ENCODE measurements around the gene KARS1.

Gene KARS1

DNA sequence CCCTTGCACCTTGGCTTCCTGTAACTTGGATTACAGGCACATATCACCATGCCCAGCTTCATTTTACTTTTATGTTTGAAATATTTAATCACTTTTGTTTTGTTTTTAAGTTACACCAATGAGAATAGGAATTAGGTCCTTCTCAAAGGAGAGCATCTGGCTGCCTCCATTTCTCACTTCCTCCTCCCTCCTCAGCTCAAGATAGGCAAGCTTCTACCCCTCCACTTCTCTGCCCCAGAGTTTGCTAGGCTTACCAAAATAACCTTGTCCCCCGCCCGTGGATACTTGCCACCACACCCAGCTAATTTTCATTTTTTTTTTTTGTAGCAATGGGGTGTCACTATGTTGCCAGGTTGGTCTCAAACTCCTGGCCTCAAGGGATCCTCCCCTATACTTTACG, 63.4 kb downstream of the KARS1 start:
- DNase-seq (ENCODE audit: low read depth, low spot score) = no peak

GRCh38 chr16:75579281-75579834, 68.1 kb downstream of the KARS1 start:
- no peak for DNase-seq (ENCODE audit: low read depth, low spot score)

GRCh38 chr16:75578725-75579124, 68.7 kb downstream of the KARS1 start:
- no peak for DNase-seq (ENCODE audit: low read depth, low spot score)

DNA sequence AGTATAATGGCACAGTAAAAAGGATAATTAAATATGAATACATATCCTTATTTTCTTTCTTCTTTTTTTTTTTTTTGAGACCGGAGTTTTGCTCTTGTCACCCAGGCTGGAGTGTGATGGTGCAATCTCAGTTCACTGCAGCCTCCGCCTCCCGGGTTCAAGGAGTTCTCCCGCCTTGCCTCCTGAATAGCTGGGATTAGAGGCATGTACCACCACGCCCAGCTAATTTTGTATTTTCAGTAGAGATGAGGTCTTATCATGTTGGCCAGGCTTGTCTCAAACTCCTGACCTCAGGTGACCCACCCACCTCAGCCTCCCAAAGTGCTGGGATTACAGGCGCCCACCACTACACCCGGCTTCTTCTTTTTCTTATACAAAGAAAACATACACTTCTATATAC, 69.3 kb downstream of the KARS1 start:
- no peak for DNase-seq (ENCODE audit: low read depth, low spot score)

Data from smooth muscle cell of the brain vasculature (primary cell).